Stimulated activated CD8-positive, alpha-beta memory T cell treated with anti-CD3 and anti-CD28 coated beads, Interleukin-12 subunit alpha, Interleukin-12 subunit beta, amount 100 ng/mL, for 1 hour (primary cell): ENCODE results near the gene KRT15.

ENCODE experiments used
- DNase-seq: peaks from one replicate; pipeline ENCODE4 v3.0.0-alpha.2; 2020; ENCODE audit warnings: low read depth

The KRT15 gene

DNA sequence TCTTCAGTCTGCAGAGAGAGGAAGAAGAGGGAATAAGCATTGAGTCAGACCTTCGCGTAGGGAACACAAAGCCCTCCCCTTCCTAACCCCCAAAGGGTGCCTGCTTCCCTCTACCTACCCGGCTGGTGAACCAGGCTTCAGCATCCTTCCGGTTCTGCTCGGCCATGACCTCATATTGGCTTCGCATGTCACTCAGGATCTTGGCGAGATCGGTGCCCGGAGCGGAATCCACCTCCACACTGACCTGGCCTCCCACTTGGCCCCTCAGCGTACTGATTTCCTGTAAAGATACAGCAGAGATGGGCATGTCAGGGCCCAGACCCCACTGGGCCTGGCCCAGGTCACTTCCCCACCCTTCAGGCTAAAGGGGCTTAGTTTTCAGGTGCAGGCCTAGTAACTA lies 5.6 kb upstream of the KRT15 start:
- no peak for DNase-seq

DNA sequence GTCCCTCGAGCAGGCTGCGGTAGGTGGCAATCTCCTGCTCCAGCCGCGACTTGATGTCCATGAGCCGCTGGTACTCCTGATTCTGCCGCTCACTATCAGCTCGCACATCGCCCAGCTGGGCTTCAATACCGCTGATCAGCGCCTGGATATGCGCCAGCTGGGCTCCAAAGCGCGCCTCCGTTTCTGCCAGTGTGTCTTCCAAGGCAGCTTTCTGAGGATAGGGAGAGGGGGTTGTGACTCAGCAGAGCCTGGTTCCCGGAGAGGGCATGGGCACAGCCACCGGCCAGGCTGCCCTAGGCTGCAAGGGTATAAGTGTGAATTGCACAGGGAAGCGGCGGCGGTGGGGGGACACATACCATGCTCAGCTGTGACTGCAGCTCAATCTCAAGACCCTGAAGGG lies 5.1 kb upstream of the KRT15 start:
- DNase-seq: no peak

DNA sequence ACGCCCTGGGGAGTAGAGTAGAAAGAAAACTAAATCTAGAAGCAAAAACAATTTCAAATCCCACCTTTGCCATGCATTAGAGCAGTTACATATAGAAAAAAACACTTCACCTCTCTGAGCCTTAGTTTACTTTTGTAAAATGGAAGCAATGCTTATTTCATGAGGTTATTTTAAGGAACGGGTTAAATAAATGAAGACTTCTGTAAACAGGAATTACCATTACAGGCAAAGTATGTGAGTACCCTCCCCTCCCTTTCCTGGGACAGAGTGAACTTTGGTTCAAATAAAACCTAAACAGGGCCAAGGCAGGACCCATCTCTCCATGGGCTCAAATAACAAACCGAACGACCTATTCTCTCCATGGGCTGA lies 4.5 kb upstream of the KRT15 start:
- no peak for DNase-seq

DNA sequence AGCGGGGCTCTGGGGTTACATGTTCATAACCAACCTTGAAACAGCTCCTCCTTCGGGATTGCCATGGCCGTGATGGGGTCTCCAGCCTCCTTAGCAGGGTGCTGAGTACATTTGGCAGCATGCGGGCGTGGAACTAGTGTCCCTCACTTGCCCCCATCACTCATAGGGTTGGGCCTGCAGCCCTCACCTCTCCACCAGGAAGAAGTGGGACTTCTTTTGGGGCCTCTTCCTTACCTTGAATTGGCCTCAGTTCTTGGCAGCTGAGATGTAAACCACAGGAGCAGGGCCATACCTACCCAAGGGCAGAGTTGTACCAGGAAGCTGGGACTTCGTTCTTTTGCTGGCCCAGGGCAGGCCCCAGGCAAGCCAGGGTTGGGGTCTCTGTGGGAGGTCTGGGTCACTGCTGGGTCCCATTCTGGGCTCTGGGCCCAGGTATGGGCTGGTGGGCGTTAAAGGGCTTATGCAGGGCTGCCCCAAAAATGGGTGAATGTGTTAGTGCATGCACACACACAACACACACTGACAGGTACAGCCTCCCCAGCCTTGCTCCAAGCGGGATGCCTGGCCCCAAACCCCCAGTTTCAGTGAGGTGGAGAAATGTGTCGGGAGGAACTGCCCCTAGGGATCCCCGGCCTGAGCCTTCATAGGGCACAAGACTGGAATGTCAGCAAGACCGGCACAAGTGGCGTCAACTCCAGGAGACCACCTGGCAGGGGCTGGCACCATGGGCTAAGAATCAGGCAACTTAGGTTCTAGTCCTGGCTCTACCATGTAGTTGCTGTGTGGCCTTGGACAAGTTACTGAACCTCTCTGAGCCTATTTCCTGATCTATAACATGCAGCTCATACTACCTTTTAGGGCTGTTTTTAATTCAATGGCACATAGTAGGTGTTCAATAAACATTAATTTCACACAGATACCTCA lies 3.9 kb upstream of the KRT15 start:
- DNase-seq: no peak

DNA sequence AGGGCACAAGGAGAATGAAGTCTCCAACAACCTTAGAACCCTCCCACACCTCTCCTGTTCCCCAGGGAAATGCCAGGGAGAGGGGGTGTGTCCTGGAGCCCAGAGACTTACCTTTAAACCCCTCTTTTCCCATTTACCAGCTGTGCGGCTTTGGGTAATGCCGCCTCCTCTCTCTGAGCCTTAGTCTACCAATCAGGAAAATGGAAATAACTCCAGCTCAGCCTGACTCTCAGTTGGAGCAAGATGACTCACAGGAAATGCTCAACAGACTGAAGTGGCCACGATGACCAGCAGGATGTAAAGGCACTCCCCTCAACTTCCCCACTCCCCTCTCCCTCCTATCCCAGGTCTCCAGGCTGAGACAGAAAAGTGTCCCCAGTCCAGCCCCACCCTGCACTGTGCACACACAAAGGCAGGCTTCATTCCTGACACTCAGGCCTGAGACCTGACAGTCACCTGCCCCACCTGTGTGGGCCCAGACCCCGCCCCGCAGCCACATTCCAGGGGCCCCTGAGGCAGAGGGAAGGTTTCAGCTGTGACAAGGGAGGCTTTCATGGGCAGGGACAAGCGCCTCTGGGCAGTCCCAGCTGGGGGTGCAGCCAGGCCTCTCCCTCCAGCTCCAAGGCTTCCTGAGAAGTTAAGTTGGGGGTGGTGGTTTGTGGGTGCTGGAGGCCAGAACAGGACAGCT lies 3.0 kb upstream of the KRT15 start:
- no peak for DNase-seq

DNA sequence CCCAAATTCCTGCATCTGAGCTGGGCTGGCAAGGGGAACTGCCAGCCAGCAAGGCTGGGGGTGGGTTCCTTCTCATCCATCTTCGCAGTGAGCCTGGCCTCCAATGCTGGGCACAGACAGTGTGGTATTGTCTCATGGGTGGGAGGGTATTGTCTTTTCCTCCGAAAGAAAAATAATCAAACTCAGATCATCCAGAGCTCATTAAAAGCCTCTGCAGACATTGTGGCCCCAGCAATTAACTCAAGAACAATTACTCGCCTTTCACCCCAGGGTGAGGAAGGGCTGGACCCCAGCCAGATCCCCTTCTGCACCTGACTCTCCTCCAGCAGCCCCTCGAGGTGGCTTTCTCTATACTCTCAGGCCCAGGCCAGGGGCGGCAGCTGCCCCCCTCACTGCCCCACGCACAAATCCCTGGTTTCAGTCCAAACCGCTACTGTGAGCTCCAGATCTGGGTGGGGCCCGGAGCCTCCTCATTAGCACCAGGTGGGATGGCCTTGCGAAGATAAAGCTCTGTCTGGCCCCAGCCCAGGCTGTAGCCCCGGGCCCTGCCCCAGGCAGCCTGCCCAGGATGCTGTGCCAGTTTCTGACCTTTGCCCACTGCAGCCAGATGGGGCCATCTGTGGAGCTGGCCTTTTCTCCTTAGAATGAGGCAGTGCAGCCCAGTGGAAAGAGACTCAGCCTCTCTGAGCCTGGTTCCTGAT lies 2.3 kb upstream of the KRT15 start:
- no peak for DNase-seq

DNA sequence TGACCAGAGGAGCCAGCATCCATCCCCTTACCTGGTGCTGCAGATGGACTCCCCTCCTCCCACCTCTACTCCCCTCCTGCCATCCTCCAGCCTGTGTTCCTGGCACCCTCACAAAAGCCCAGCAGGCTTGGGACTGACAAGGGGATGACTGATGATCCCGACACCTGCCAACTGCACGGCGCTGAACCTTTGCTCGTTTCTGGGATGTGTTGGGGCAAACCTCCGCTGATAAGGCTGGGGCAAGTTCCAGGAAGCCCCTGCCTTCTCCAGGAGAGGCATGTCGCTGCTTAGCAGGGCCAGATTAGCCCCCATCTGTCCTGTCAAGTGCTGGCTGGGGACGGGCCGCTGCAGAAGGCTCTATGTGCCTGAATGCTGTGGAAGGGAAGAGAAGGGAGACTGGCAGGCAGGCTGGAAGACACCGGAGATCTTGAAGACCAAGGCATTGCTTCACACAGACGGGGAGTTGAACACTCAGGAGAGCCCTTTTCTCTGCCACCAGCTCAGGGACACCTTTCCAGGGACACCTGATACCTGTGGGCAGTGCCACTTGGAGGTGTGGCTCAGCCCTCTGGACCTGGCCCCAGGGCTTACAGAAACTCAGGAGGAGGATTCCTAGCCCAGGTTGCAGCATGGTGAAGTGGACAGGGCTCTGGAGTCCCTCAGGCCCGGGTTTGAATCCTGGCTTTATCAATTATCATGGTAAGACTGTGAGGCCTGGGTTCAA lies 973 bp upstream of the KRT15 start:
- no peak for DNase-seq

DNA sequence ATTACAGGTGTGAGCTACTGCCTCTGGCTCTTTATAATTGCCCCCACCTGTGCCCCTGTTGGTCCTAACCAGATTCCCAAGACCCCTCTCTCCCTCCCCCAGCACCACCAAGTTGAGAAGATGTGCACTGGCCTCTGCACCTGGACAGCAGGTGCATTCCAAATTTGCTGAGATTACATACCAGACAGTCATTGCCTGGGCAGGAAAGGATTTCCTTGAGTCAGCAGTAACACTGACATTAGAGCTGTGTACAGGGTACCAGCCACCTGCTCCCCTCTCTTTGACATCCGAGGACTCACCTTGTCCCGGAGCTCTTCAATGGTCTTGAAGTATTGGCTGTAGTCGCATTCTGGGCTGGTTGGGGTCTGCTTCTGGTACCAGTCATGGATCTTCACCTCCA lies 659 bp downstream of the KRT15 start:
- no peak for DNase-seq

DNA sequence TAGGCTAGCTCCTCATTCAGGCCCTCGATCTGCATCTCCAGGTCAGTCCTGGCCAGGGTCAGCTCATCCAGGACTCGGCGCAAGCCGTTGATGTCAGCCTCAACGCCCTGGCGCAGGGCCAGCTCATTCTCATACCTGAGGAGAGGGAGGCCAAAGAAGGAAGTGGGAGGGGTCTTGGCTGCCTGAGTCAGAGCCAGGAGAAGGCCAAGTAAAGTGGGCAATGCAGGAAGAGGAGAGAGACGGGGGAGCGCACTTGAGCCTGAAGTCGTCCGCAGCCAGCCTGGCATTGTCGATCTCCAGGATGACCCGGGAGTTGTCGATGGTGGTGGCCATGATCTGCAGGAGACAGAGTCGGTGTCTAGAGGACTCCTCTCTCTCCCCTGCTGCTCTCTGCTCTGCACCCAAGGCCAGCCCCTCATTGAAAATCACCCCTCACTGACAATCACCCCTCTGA lies 1.8 kb downstream of the KRT15 start:
- DNase-seq: no peak

DNA sequence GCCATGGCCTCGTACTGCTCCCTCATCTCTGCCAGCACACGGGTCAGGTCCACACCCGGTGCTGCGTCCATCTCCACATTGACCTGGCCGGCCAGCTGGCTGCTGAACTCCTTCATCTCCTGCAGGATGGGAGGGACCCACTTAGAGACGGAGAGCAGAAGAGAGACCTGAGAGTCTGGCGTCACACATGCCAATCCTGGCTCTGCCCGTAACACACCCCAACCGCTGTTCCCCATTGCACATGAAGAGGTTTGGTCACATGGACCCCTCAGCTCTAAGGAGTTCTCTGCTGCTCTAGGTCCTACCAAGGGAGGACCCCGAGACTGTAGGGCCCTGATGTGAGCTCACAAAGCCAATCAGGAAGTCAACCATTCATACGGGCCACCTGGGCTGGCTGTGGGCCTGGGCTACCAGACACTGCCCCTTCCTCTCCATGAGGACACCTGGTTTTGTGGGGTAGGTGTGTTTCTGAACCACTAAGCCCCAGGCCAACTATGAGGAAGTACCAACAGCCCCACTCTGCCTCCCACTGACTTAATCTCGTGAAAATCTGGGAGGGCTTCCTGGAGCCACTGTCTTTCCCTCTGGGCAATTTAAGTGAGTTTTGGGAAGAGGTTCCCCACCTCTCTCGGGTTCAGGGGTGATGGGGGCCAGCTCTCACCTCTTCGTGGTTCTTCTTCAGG lies 2.4 kb downstream of the KRT15 start:
- no peak for DNase-seq

DNA sequence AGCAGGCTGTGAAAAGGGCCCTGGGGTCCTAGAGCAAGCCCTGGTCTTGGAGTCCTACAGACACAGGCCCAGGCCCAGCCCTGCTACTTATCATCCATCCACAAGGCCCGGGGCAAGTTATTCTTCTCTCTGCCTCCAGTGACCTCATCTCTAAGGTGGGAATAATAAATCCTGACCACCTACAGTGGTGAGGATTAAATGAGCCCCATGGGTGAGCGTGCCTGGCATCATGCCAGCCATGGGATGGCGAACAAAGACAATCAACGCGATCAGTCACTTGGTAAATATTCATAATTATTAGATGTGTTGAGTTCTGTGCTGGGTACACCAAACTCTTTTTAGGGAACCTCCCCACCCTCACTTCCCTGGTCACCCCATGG lies 5.5 kb downstream of the KRT15 start:
- no peak for DNase-seq

DNA sequence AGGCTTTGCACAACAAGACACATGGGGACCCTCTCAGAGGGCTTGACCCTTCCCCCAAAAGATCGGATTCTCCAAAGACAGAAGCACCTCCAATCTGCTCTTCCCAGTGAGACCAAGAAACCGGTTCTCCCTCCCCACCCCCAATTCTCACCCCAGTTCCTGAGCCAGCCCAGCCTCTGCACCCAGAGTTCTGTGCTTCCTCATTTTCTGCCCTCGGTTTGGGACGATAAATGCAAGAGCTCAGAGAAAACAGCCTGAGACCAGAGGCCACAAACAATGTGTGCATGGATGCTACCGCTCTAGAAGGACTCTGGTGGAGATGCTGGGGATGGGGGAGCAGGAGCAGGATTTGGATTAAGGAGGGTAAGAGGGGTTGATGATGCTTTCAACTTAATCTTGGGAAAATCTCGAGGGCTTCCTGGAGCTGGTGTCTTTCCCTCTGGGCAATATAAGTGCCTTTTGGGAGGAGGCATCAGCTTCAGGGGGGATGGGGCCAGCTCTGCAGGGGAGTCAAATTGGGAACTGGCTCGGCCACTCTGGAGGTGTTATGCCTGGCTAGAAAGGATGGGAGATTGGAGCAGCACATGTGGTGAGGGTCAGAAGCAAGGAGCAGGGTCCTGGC lies 6.0 kb downstream of the KRT15 start:
- no peak for DNase-seq

DNA sequence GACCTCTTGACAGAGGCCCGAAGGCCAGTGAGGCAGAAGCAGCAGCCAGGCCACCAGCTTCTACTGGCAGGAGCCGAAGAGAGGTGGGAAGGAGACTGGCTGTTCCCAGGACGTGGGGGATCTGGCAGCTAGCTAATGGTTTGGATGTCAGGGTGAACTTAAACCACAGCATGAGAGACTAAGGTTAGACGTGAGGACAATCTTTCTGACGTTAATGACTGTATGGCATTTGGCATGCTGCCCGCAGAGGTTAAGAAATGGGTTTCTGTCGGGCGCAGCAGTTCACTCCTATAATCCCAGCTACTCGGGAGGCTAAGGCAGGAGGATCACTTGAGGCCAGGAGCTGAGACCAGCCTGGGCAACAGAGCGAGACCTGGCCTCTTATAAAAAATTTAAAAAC lies 7.0 kb downstream of the KRT15 start:
- DNase-seq: no peak

DNA sequence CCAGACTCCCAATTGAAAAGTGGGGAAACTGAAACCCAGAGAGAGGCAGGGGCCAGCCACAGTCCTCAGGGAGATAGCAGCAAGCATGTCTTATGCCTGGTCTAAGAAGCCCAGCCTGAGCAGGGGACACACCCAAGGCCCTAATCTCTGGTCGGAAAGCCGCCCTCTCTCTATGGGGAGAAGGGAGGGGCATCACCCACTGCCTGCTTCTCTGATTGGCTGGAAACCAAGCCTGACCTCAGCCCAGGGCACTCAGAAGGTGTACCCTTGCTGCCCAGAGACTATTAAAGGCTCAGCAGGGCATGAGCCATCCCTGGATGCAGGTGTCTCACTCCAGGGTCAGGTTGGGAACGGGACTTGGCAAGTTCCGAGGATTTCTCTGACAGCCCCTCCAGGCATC lies 7.6 kb downstream of the KRT15 start:
- DNase-seq: no peak

DNA sequence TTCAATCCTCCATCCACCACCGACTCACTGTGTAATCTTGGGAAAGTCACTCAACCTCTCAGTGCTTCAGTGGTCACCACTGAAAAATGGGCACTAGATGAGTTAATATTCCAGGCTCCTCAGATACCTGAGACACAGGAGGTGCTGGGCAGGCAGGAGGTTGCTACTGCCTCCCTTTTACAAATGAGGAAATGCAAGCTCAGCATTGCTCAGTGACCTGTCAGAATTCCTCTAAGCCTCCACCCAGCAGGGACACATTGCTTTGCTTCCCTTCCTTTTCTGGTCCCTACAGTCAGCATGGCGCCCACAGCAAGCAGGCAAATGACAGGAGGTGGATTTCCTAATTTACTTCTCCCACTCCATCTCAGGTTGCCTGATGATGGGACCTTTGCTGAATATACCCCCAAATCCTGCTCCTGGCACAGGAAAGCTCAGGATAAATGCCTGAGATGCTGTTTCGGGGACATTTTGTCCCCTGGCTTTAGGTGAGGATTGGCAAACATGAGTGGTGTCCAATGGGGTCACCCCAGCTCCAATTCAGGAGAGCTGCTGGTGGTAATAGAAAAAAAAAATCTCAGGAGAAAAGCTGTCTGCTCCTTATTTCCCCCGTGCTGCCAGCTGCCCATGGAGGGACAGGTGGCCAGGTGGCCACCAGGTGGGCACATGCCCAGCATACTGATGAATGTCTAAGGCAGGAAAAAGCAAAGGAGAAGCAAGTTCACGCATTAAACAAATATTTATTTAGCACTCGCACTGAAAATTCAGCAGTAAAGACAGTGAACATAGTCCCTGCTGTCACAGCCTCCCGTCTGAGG lies 8.2 kb downstream of the KRT15 start:
- no peak for DNase-seq

DNA sequence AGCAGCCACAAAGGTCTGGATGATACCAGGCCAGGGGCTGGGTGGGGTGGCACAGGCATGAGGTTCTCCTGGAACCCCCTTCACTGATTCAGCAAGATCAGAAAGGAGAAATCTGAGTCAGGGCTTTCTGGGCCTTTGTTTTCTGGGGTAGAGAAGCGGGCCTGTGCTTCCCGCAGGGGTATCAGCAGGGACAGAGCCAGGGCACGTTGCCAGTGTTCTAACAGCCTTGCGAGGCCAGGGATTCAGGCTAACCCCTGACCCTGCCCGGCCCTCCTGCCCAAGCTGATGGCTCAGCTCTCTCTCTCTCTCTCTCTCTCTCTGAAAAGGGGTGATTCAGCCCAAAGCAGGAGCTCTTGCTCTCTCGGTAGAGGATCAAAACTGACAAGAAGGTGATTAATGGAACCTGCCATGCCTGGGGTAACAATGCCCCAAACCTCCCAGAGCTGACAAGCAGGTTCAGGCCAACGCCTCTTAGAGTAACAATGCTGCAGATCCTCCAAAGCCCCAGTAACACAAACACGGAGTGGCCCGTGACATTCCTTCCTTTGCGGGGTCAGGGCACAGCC lies 11.3 kb downstream of the KRT15 start:
- DNase-seq: no peak

DNA sequence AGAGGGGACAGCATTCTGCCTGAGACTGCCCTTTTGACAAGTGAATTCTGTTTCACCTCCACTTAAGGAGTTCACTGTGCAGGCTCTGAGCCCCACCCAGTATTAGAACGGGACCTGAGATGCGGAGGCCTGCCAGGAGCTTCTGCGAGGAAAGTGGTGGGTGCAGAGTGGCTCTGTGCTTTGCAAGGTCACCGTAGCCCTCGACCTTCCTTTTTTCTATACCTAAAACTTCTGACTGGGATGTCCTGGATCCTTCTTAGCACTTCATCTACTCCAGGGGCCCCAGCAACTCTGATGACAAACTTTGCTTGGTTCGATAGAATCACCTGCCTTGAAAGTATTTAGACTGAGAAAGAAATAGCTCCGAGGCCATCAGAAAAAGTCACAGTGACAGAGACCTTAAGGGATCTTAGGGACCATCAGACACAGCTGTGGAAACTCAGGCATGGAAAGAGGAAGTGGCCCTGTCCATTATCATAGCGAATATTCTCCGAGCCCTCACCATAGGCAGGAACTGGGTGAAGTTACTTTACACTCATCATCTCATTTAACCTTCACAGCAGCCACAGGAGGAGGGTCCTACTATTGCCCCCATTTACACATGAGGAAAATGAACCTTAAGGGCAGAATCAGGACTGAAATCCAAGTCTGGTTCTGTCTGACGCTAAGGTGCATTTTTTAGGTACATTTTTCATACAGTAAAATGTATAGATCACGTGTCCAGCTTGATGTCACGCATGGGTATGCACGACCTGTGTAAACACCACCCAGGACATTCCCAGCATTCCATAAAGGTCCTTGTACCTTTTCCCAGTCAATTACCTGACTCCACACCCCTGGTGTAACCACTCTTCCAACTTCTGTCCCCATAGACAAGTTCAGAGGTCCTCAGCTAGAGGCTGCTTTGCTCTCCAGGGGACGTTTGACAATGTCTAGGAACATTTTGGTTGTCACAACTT lies 12.6 kb downstream of the KRT15 start:
- no peak for DNase-seq

DNA sequence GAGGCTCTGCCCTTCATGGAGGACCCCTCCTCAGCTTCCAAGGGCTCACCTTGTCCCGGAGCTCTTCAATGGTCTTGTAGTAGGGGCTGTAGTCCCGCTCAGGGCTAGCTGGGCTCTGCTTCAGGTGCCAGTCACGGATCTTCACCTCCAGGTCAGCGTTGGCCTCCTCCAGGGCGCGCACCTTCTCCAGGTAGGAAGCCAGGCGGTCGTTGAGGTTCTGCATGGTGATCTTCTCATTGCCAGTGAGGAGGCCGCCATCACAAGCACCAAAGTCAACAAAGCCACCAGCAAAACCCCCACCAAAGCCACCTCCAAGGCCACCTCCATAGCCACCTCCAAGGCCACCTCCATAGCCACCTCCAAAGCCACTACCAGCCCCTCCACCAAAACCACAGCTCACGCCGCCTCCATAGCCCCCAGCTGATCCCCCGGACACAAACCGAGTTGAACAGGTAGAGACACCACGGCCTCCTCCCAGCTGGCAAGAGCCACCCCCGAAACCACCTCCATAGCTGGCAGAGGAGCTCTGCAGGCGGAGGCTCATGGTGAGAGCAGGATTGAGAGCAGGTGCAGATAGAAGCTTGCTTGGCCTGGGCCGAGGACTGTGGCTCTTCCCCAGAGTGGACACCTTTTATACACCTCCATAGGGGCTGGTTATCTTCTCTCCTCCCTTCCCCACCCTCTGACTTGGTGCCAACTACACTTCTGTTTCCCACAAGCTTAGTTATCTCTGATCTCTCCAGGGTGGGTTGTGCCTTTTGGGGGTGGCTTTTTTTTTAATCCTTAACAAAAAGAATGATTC lies 13.5 kb downstream of the KRT15 start, which contains the start of gene KRT13:
TSS of gene KRT13 (minus strand) at position 606 of the 802 bp plus-strand sequence. CDS start at position 544, 62 bp downstream.
- no peak for DNase-seq
